ENCODE measurements around the gene SLC25A38.

The SLC25A38 gene

DNA sequence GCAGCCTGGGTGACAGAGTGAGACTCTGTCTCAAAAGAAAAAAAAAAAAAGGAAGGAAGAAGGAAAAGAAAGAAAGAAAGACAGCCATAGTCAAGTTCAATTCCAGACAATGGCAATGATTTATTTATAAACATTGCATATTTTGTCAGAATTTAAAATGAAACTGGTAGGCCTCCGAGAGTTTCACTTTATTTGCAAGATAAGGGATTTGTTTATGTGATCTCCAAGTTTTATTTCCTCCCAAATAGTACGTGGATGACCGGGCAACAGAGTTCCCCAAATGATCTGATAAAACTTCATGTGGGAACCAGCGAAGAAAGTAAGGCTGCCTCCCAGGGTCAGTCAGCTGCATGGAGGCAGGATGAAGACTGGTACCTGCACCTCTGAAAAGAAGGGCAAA is 55.7 kb downstream of the SLC25A38 start:
- DNase-seq = no peak

DNA sequence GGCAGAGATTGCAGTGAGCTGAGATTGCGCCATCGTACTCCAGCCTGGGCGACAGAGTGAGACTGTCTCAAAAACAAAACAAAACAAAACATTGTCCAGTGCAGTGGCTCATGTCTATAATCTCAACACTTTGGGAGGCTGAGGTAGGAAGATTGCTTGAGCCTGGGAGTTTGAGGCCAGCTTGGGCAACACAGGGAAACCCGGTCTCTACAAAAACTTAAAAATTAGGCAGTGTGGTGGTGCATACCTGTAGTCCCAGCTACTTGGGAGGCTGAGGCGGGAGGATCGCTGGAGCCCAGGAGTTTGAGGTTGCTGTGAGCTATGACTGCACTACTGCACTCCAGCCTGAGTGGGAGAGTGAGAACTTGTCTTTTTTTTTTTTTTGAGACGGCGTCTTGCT is 57.1 kb downstream of the SLC25A38 start:
- DNase-seq = no peak

DNA sequence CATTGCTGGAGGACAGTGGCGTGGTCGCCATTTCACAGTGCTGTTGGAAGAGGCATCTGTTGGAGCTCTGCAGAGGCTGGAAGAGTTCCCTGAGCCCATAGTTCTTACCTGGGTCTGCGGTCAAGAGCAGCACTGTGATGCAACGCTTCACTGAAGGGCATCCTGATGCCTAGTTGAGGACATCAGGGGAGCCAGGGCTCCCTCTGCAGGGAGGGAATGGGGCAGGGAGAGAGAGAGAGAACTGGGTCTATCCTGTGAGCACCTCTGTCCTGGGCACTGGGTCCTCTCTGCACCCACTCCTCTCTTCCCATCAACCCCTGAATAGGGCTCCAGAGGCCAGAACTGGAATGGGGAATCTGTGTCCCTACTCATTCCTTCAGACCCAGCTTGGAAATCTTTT is 60.4 kb downstream of the SLC25A38 start:
- DNase-seq = peak; percentile 14

DNA sequence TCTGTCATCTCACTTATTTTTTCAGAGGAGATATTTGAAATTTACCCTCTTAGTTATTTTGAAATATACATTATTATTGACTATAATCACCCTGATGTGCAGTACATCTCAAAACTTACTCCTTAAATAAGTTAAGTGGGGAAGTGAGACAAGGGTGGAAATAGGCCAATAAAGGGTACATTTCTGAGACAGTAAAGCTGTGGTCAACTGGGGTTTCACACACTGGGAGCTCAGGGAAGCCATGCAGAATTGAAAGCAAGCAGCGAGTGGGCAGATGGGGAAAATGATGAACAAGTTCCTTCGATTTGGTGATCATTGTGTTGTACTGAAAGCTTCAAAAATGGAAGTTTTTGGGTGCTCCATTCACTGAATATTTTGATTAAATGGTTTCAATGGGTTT is 62.8 kb downstream of the SLC25A38 start:
- DNase-seq = no peak

DNA sequence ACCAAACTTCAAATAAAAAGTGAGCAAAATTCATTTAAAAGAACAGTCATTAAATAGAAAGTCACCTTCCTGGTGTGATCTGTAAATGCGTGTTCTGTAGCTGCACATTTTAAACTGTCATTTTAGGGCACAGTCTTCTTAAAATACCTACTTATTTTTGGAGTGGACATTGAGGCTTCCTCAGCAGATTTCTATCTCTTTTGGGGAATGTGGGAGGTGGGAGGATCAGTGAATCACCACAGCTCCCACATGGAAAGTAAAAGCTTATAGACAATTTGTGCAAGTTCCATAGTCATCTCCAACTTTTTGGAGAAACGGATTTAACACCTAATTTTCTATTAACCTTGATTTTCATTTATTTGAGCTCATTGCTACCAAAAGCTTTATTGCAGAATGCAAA is 63.3 kb downstream of the SLC25A38 start:
- DNase-seq = no peak

Measured in hematopoietic multipotent progenitor cell treated with erythropoietin and hydrocortisone succinate and interleukin-3 and kit ligand, for 4 days (in vitro differentiated cells).